HPDE6-E6E7 (cell line): ENCODE measurements around the gene C19orf44.

Experiments
- DNase-seq: peaks from one replicate; pipeline ENCODE4 v3.0.0; 2011; ENCODE audit warnings: missing footprints; ENCODE audit errors: extremely low spot score

The C19orf44 gene

GRCh38 chr19:16516923-16517610 lies 20.9 kb downstream of the C19orf44 start:
- no peak for DNase-seq

DNA sequence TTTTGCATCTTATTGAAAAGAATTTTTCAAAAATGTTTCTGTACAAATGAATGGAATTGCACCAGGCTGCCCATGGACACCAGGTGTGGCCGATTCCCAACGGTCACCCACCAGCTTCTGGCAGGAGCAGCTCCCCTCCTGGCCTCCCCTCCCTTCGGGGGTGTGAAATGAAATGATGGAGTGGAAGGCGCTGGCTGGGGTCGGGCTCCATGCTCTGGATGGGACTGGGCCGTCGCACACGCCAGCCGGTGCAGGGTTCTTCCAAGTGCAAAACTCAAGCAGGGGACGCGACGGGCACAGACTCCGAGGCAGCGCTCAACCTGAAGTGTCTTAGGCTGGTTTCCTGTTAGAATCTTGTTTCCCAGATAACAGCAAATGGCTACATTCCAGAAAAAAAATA lies 21.9 kb downstream of the C19orf44 start:
- no peak for DNase-seq

GRCh38 chr19:16518483-16519229 lies 22.5 kb downstream of the C19orf44 start:
- no peak for DNase-seq

DNA sequence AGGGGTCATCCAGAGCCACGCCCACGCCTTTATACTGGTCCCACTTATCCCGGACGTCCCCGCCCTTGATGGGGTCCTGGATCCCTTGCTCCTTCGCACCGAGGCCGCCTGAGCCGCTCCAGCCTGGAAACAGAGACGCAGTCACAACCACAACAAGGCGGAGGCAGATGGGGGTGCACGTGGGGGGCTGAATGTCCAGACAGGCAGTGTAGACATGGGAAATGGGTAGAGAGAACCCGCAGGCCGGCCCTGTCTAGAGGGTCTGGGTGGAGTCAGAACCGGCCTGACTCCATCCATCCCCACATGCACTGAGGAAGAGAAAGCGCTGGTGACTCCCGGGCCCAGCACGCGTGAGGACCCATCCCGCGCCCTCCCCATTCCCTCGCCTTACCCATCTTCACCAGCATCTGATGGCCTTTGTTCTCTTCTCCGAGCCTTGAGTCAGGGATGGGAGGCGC lies 23.1 kb downstream of the C19orf44 start:
- DNase-seq: no peak

DNA sequence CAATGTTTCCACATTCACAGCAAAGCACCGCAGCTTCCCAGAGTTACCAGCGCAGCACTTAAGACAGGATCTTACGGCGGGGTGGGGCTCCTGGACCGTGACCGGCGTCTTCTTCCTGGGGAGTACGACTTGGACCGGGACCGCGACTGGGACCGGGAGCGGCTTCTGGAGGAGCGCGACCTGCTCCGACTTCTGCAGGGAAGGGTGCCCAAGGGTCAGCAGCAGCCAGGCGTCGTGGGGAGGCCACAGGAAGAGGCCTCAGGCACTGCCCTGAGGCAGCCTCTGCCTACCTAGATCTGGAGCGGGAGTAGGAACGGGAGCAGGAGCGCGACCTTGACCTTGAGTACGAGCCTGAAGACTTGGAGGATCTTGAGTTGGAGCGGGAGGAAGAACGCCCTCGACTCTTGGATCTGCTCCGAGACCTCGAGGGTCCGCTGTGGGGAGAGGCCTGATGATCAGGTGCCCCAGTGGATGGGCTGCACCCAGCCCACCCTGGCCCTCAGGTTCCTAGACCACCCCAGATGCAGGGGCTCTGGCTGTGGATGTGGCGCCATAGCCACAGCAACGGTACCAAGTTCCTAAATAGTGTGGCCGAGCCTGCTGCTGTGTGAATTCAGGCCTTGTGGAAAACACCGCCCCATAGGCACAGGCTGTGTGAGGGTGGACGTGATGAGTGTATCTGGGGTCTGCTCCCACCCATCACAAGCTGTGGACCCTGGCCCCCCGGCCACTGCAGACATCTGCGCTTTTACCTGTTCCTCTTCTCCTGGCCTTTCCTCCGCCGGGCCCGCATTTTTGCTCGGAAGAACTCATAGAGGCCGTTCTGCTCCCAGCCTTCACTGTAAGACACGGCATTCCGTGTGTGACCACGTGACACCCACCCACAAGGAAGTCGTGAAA lies 24.1 kb downstream of the C19orf44 start:
- no peak for DNase-seq

GRCh38 chr19:16520986-16521624 lies 24.9 kb downstream of the C19orf44 start:
- DNase-seq: no peak

GRCh38 chr19:16521715-16522289 lies 25.6 kb downstream of the C19orf44 start:
- DNase-seq: no peak

DNA sequence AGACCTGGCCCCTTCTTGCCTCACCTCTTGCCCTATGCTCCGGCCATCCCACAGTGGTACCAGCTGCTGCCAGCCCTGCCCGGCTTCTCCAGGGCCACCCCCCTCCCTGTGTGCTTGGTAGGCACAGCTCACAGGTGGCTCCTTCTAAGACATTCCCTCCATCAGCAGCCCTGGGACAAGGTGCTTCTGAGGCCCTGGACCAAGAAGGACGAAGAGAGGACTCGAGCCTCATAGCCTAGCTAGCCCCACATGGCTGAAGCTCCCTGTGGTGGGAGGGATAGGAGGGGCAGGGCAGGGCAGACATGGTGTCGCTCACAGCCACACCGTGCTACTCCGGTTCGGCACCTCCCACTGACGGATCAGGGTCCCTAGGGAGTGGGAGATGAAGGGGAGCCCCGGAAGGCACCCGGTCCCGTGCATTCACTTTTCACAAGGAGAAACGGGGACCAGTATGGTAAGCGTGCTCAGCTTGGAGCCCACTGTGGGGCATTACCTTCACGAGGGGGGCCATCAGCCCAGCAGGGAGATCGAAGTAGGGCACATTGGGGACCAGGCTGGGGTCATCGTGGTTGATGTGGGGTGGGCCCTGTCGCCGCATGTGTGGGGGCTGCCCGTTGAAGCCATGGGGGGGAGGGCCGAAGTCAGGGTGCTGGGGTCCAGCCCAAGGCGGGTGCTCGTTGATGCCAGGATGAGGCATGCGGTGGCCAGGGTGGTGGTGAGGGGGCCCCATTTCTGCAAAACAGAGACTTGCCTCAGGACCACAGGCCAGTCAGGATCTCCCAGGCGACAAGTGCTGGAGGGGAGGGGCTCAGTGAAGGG lies 26.6 kb downstream of the C19orf44 start:
- no peak for DNase-seq

- no peak for DNase-seq
Measured at GRCh38 chr19:16524991-16525734, 29.0 kb downstream of the C19orf44 start.

- no peak for DNase-seq
Measured at GRCh38 chr19:16525751-16526481, 29.7 kb downstream of the C19orf44 start.

DNA sequence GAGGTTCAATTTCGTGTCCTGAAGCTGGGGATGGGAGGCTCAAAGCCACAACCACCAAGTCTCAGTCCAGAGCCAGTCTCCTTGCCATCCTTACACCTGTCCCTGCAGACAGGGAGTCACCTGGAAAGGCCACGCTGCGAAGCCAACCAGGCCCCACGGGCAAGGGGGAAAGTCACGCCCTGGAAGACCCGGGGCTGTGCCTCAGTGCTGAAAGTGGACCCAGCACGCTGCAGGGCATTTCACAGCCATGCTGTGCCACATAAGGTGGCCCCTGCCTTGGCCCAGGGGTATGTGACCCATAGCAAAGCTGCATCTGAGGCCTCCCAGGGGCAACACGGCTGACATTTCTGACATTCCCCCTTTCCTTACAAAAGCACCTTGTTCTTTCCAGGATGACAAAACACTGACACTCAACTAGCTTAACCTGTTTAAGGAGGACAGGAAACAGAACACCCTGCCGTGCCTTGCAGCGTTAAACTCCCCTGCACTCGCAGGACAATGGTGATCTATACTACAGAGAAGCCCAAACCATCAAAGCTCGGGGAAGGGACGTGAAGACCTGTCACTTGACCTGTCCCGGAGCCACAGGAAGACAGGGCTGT lies 31.2 kb downstream of the C19orf44 start:
- no peak for DNase-seq

DNA sequence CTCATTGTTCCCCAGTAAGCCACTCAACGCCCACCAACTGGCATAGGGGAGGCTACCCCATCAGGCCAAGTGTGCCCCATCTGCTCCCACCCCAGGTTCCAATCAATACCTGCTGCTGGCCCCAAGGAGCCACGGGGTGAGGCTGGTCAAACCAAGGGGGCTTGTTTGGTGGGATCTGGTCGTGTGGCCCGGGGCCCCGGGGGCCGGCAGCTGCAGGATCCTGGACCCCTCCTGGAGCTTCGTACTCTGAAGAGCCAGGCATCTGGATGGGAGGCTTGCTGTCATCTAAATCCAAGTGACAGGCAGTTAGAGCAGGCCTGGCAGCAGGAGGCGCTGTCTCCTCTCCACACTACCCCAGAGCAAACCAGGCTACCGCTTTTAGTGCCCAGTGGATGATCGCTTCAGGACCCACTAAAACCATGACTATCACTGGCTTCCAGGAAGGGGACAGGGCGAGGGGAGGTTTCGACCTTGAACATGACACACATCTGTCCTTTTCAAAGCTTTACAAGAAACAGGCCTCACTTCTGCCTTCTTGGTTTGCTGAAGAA lies 31.9 kb downstream of the C19orf44 start:
- DNase-seq: no peak

GRCh38 chr19:16529466-16530144 lies 33.4 kb downstream of the C19orf44 start:
- no peak for DNase-seq

DNA sequence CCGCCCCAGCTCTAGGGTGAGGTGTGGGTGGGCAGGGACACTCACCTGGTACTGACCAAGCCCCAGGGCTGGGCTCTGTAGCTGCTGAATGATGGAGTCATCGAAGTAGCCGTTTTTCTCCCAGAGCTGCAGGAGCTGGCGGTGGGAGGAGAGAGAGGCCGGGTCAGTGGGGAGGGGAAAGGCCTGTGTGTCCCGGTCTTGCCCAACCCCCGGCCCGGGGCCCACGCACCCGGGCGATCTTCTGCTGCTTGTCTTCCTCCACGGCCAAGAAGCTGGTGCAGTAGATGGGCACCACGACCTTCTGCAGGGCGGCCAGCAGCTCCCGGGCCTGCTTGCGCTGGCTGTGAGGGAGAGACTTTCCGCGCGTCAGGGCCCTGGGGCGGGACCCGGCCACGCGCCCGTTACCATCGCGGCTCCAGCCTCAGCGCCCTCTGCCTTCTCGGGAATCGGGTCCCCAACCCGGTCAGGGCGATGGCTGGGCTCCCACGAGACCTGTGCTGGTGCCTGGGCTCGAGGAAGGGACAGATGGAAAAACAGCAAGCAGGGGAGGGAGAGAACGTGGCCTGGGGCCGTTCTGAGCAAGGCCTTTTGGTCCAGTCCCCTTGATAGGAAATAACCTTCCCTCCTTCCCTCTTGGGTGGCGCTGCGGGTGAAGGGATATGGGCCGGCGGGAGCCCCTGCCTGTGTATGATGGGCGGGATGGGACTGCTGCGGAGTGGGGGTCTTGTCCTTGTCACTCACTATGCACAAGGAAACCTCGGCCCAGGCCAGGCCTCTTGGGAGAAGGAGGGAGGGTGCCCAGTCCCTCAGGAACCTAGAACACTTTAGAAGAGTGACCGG lies 34.6 kb downstream of the C19orf44 start:
- DNase-seq: no peak

DNA sequence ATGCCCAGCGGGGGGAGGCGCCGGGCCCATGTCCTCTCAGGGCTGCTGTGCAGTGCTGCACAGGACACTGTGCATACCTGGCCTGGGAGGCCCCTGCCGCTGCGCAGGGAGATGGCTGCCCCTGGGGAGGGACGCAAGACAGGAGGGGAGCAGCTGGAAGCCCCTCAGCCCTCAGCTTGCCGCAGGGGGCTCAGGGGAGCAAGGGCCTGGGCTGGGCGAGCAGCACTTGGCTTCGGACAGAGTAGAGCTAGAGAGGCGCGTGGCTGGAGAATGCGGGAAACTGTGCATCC lies 35.1 kb downstream of the C19orf44 start:
- DNase-seq: no peak

DNA sequence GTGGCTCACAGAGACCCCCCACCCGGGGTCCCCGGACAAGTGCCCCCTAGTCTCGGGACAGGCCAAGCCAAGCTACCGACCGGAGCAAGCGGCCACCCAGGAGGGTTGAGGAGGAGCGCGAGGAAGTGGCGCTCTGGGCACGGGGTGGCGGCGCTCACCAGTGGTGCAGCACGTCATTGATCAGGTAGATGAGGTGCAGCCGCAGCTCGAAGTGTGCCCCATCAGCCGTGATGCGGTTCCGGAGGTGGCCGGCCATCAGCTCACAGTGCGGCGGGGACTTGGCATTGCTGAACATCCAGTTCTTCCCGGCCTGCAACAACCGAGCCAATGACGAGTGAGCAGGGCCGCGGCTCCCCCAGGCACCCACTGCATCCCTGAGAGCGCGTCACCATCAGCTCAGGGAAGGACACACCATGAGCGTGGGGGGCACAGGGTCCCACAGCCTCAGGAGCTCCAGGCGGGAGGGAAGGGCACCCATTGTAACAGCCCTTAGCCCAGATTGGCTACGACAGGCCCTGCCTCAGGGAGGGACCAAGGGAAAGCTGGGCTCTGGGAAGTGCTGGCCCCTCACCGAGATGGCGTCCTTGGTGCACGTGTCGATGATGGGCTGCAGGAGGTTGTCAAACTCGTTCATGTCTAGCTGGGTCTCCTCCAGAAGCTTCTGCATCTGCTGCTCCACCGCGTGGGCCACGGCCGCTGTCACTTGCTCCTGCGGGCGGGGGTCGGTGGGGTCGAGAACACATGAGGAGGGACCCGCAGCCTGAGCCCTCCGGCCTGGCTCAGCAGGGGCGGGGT lies 36.4 kb downstream of the C19orf44 start:
- no peak for DNase-seq
